ENCODE measurements around the gene HNRNPM. TPM values are rescaled to one million over a fixed set of nuclear protein-coding genes. Genes with fewer than 3 reads are reported as not detected.

The HNRNPM gene
- total RNA-seq, 1 experiment from 2014 or later: 298 TPM

GRCh38 chr19:8487137-8487851 is 42.5 kb downstream of the HNRNPM start:
- no peak for ATAC-seq

More at GRCh38 chr19:8487137-8487851, 42.5 kb downstream of the HNRNPM start:
- no TSS peak for BruUV-seq (replicated peaks)
- Histone ChIP-seq H3K9me2 (ENCODE audit: insufficient read depth) (no peaks in the 10 kb centered on the region), H3K79me2 (ENCODE audit: insufficient read depth, low read length) (peaks cover 33% of the 10 kb centered on the region), H3K4me3 (replicated peaks in 1 of 2; ENCODE audit: low read depth in 1 of 2, low read length in 2 of 2) (no peak overlapping the region), H3K9ac (ENCODE audit: low read length) (no peak overlapping the region), H3K4me2 (ENCODE audit: low read length) (no peak overlapping the region), H2AFZ (ENCODE audit: low read depth, low read length, poor library complexity, severe bottlenecking) (no peak overlapping the region), H3K4me1 (ENCODE audit: control insufficient read depth in 1 of 2, insufficient read depth in 2 of 2, low read length in 2 of 2) (no peaks in the 10 kb centered on the region), H3K27me3 (ENCODE audit: insufficient read depth, low read length) (no peaks in the 10 kb centered on the region), H3K9me3 (ENCODE audit: control insufficient read depth in 1 of 2, insufficient read depth in 1 of 2, low read depth in 1 of 2, low read length in 2 of 2) (no peaks in the 10 kb centered on the region), H3K36me3 (ENCODE audit: control insufficient read depth in 1 of 2, insufficient read depth in 2 of 2, low read length in 2 of 2) (peaks cover 28 to 38% of the 10 kb centered on the region in 2 experiments), H4K20me1 (ENCODE audit: insufficient read depth) (no peaks in the 10 kb centered on the region), H3K27ac (ENCODE audit: low read depth, low read length) (no peak overlapping the region)
- TF ChIP-seq EZH2phosphoT487 (IDR thresholded peaks at IDR 0.05; ENCODE audit: borderline replicate concordance) (no peak), MAX (IDR thresholded peaks at IDR 0.05) (no peak), ATF3 (IDR thresholded peaks at IDR 0.05) (no peak), SIN3A (IDR thresholded peaks at IDR 0.05; ENCODE audit: low read depth) (no peak), ZBTB33 (IDR thresholded peaks at IDR 0.05; ENCODE audit: extremely low read depth, insufficient replicate concordance, low read length) (no peak), POLR2A (IDR thresholded peaks at IDR 0.05; ENCODE audit: borderline replicate concordance, extremely low read depth, insufficient read depth, insufficient read length) (no peak), CTCF (IDR thresholded peaks at IDR 0.05 in 2 of 3, conservative IDR thresholded peaks at IDR 0.05 in 1 of 3; ENCODE audit: borderline replicate concordance in 1 of 3, insufficient read depth in 1 of 3, low read depth in 2 of 3, low read length in 2 of 3) (0 out of 6 replicates have a peak, but pooled peaks of 1 of the 3 experiments have one; percentile 6)
- intact Hi-C loops (cut with micrococcal nuclease): no loop called here
- DNase-seq (ENCODE audit: low read depth, low spot score): no peak
- ChIA-PET RAD21 (ENCODE audit: low non-redundant PET in 1 of 2, low total read pairs in 2 of 2, uncharacterized antibody in 2 of 2, unreplicated experiment in 2 of 2) (no interaction called here), CTCF (no interaction called here), POLR2A (no interaction called here)

Data from HCT116 (cell line).